Cortex of kidney (tissue), 1 donor: ENCODE measurements around the gene RNF212.
"Not testable (repeated sequence)": the region's sequence is repeated elsewhere in the genome, so short reads cannot be mapped to it uniquely, and the experiment has no call there.

Source experiments
- DNase-seq: peaks from one replicate; lab custom pipeline; 2025; lab: John Stamatoyannopoulos, UW

The RNF212 gene

GRCh38 chr4:1113311-1114009 lies at the start of gene RNF212:
TSS of gene RNF212 (minus strand) at chr4:1113564. CDS start at chr4:1113464, 100 bp downstream.
- no peak for DNase-seq

GRCh38 chr4:1160351-1160750 lies 47.0 kb upstream of the RNF212 start:
- DNase-seq = no peak

GRCh38 chr4:1156069-1156468 lies 42.7 kb upstream of the RNF212 start:
- no peak for DNase-seq

GRCh38 chr4:1155314-1155713 lies 42.0 kb upstream of the RNF212 start:
- no peak for DNase-seq

GRCh38 chr4:1154523-1155182 lies 41.3 kb upstream of the RNF212 start:
- DNase-seq = no peak

- no peak for DNase-seq
Observed at GRCh38 chr4:1154126-1154522, 40.8 kb upstream of the RNF212 start.

- DNase-seq = no peak
Observed at GRCh38 chr4:1153567-1154090, 40.3 kb upstream of the RNF212 start.

GRCh38 chr4:1152290-1152689 lies 38.9 kb upstream of the RNF212 start:
- DNase-seq = no peak

GRCh38 chr4:1151541-1151940 lies 38.2 kb upstream of the RNF212 start:
- no peak for DNase-seq

- no peak for DNase-seq
Observed at GRCh38 chr4:1150875-1151274, 37.5 kb upstream of the RNF212 start.

- DNase-seq = no peak
Observed at GRCh38 chr4:1139860-1140259, 26.5 kb upstream of the RNF212 start.

- no peak for DNase-seq
Observed at GRCh38 chr4:1137850-1138249, 24.5 kb upstream of the RNF212 start.

GRCh38 chr4:1137063-1137776 lies 23.9 kb upstream of the RNF212 start:
- DNase-seq = no peak

- no peak for DNase-seq
Observed at GRCh38 chr4:1136048-1136447, 22.7 kb upstream of the RNF212 start.

- DNase-seq = no peak
Observed at GRCh38 chr4:1133033-1133432, 19.7 kb upstream of the RNF212 start.

- DNase-seq = no peak
Observed at GRCh38 chr4:1130316-1131186, 17.2 kb upstream of the RNF212 start.

GRCh38 chr4:1126506-1126905 lies 13.1 kb upstream of the RNF212 start:
- DNase-seq = no peak

- DNase-seq = not testable (repeated sequence)
Observed at GRCh38 chr4:1125466-1125865, 12.1 kb upstream of the RNF212 start.

- no peak for DNase-seq
Observed at GRCh38 chr4:1124818-1125217, 11.5 kb upstream of the RNF212 start.

GRCh38 chr4:1122505-1122904 lies 9.1 kb upstream of the RNF212 start:
- no peak for DNase-seq

GRCh38 chr4:1116838-1117237 lies 3.5 kb upstream of the RNF212 start:
- no peak for DNase-seq
